ENCODE results near the gene SAP30L.
A peak's percentile ranks its signal among the peaks of the same experiment; 100 is the strongest.

DNA sequence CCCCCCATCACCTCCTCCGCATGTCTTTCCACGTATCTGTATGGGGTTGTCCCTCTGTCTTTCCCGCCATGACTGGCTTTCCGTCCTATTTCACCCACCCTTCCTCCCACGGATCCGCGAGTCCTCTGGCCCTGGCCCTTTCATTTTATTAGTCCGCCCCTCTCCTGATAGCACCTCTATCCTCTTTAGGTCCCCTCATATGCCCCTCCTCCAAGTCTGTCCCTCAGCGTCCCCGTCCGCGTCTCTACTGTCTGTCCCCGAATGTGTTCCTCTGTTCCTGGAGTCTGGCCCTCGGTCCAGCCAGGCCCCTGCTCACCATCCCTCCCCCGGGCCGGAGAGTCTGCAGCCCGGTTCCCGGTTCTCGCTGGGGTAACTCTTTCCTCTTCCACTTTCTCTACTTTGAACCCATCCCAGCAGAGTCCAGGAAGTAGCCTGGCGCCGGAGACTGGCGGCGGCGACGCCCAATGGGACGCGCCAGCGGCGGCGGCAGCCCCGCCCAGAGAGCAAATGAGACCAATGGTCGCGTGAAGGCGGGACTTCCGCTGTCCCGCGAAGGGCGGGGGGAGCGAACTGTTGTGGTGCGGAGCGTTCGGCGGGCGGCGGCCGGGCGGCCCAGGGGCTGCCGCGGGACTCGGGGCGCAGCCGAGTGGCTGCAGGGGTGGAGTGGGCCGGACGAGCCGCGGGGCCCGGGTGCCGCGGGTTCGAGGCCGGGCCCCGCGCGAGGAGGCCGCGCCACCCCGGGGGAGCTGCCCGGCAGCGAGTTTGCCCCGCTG, at the start of gene SAP30L:
- TF ChIP-seq POLR2AphosphoS5 (IDR thresholded peaks at IDR 0.05; ENCODE audit: low read depth, low read length) = peak; percentile 69
- 0 out of 2 replicates have a peak, but pooled peaks have one; percentile 66 for TF ChIP-seq SIN3A (IDR thresholded peaks at IDR 0.05; ENCODE audit: borderline replicate concordance, insufficient read depth, low read depth, low read length)
